HCT116 (cell line): ENCODE results near the gene STK17A. TPM values are rescaled to one million over a fixed set of nuclear protein-coding genes. Genes with fewer than 3 reads are reported as not detected.

ENCODE experiments used
- ATAC-seq: fragments of 200-7000 bp; cut with Tn5 transposase; 2 replicates; pipeline ENCODE4 v1.9.1; 2020; ENCODE audit warnings: mild to moderate bottlenecking, moderate library complexity
- BruUV-seq: library from RNA; stranded (reverse); fragments of 400-500 nt; replicated peaks from 2 replicates; lab custom pipeline; 2021; lab: Mats Ljungman, UMichigan
- CTCF ChIA-PET: fragments of 300-600 bp; sonication (Branson Sonifier 250); formaldehyde crosslinking; loops from one replicate; lab custom pipeline; 2021; ENCODE audit warnings: antibody characterized with exemption; lab: Charles Lee
- POLR2A ChIA-PET: fragments of 300-600, 350-600 bp; sonication (Branson Sonifier 250); formaldehyde crosslinking; loops from one replicate; lab custom pipeline; 2021; ENCODE audit warnings: antibody characterized with exemption; lab: Charles Lee
- RAD21 ChIA-PET, 2 experiments: fragments of 300-600 bp; sonication (Branson Sonifier 250); formaldehyde crosslinking; loops; one replicate each; lab custom pipeline; 2023; ENCODE audit warnings: low total read pairs in 2 of 2; ENCODE audit not compliant: uncharacterized antibody in 2 of 2, unreplicated experiment in 2 of 2, low non-redundant PET in 1 of 2; lab: Charles Lee
- DNase-seq: peaks from one replicate; pipeline ENCODE4 v3.0.0-alpha.2; 2010; ENCODE audit warnings: low read depth, low spot score
- H2AFZ ChIP-seq: fragments of 200-600 bp; shearing (Covaris generic), sonication (generic); 2 replicates; pipeline ENCODE4 v1.6.1; 2017; ENCODE audit warnings: low read depth, mixed run types, mixed read lengths, antibody characterized with exemption, low read length; ENCODE audit not compliant: poor library complexity, severe bottlenecking
- H3K27ac ChIP-seq: 2 replicates; pipeline ENCODE4 v1.5.1; 2012; ENCODE audit warnings: low read depth, low read length
- H3K27me3 ChIP-seq: fragments of 200-600 bp; sonication (generic); 2 replicates; pipeline ENCODE4 v1.6.1; 2016; ENCODE audit warnings: mixed run types, low read length, mixed read lengths; ENCODE audit not compliant: insufficient read depth
- H3K36me3 ChIP-seq, 2 experiments: fragments of 200-500 bp in 1 of 2; fragments of 200-600 bp in 1 of 2; sonication (Bioruptor generic) in 1 of 2; sonication (generic) in 1 of 2; 2 replicates each; pipeline versions ENCODE4 v1.5.1 to v1.6.1; 2014 to 2016; ENCODE audit warnings: low read length in 2 of 2, inconsistent platforms in 1 of 2, mixed read lengths in 1 of 2, mixed run types in 1 of 2; ENCODE audit not compliant: insufficient read depth in 2 of 2, control insufficient read depth in 1 of 2
- H3K4me1 ChIP-seq, 2 experiments: fragments of 200-600 bp in 1 of 2; sonication (generic) in 1 of 2; 2 replicates each; pipeline versions ENCODE4 v1.5.1 to v1.6.1; 2012 to 2017; ENCODE audit warnings: low read length in 2 of 2, inconsistent platforms in 1 of 2, mild to moderate bottlenecking in 1 of 2, mixed read lengths in 1 of 2, mixed run types in 1 of 2, moderate library complexity in 1 of 2; ENCODE audit not compliant: insufficient read depth in 2 of 2, control insufficient read depth in 1 of 2
- H3K4me2 ChIP-seq: fragments of 200-600 bp; sonication (generic); 2 replicates; pipeline ENCODE4 v1.6.1; 2017; ENCODE audit warnings: mixed run types, low read length, mixed read lengths
- H3K4me3 ChIP-seq, 2 experiments: fragments of 200-600 bp in 1 of 2; sonication (generic) in 1 of 2; replicated peaks in 1 of 2; 2 replicates each; pipeline ENCODE4 v1.5.1; 2011 to 2016; ENCODE audit warnings: low read length in 2 of 2, control low read depth in 1 of 2, low read depth in 1 of 2, mild to moderate bottlenecking in 1 of 2, mixed read lengths in 1 of 2, mixed run types in 1 of 2
- H3K79me2 ChIP-seq: fragments of 200-600 bp; sonication (generic); 2 replicates; pipeline ENCODE4 v1.6.1; 2017; ENCODE audit warnings: mild to moderate bottlenecking, mixed run types, low read length, moderate library complexity, mixed read lengths; ENCODE audit not compliant: insufficient read depth
- H3K9ac ChIP-seq: fragments of 200-600 bp; sonication (generic); 2 replicates; pipeline ENCODE4 v1.6.1; 2016; ENCODE audit warnings: low read length, mixed read lengths
- H3K9me2 ChIP-seq: fragments of 200-600 bp; sonication (generic), shearing (Covaris generic); 2 replicates; pipeline ENCODE4 v1.6.1; 2017; ENCODE audit warnings: mixed run types, mild to moderate bottlenecking, moderate library complexity; ENCODE audit not compliant: insufficient read depth
- H3K9me3 ChIP-seq, 2 experiments: fragments of 200-500 bp in 1 of 2; fragments of 200-600 bp in 1 of 2; sonication (Bioruptor generic) in 1 of 2; sonication (generic) in 1 of 2; 2 replicates each; pipeline ENCODE4 v1.6.1; 2014 to 2017; ENCODE audit warnings: low read length in 2 of 2, mixed read lengths in 2 of 2, inconsistent platforms in 1 of 2, low read depth in 1 of 2, mild to moderate bottlenecking in 1 of 2, mixed run types in 1 of 2, moderate library complexity in 1 of 2; ENCODE audit not compliant: control insufficient read depth in 1 of 2, insufficient read depth in 1 of 2
- H4K20me1 ChIP-seq: fragments of 200-600 bp; sonication (generic), shearing (Covaris generic); 2 replicates; pipeline ENCODE4 v1.6.1; 2017; ENCODE audit warnings: mixed run types, mild to moderate bottlenecking, moderate library complexity; ENCODE audit not compliant: insufficient read depth
- FOSL1 ChIP-seq: IDR thresholded peaks from 2 replicates; pipeline ENCODE4 v1.6.1; 2012; ENCODE audit warnings: low read depth
- JUND ChIP-seq: IDR thresholded peaks from 2 replicates; pipeline ENCODE4 v1.6.1; 2012
- RAD21 ChIP-seq: IDR thresholded peaks from 2 replicates; pipeline ENCODE4 v1.6.1; 2012; ENCODE audit warnings: low read depth, mild to moderate bottlenecking
- REST ChIP-seq: IDR thresholded peaks from 2 replicates; pipeline ENCODE4 v1.6.1; 2012; ENCODE audit warnings: low read depth
- SP1 ChIP-seq: IDR thresholded peaks from 2 replicates; pipeline ENCODE4 v1.6.1; 2012; ENCODE audit warnings: low read depth
- YY1 ChIP-seq: IDR thresholded peaks from 2 replicates; pipeline ENCODE4 v1.6.1; 2011; ENCODE audit warnings: low read length, low read depth, moderate library complexity, mild to moderate bottlenecking; ENCODE audit not compliant: insufficient replicate concordance; ENCODE audit errors: extremely low read depth
- intact Hi-C: fragments of 100-400 bp; cut with micrococcal nuclease; formaldehyde crosslinking; loops from 2 replicates; pipeline ENCODE4 v1.10.0; 2022
- total RNA-seq: library from RNA; stranded (reverse); gene quantifications from one replicate; pipeline ENCODE4 v1.2.1, GENCODE V29; 2021; ENCODE audit not compliant: unreplicated experiment
- TF ChIP-seq, protein P1 (sequence below): IDR thresholded peaks from 2 replicates; pipeline ENCODE4 v1.6.1; 2011; ENCODE audit warnings: mild to moderate bottlenecking, low read length, moderate library complexity; ENCODE audit not compliant: insufficient replicate concordance; ENCODE audit errors: extremely low read depth

Gene STK17A
- total RNA-seq, 1 experiment from 2014 or later = 14.8 TPM

GRCh38 chr7:43542716-43543115 is 40.2 kb upstream of the STK17A start:
- BruUV-seq = no TSS peak
- Histone ChIP-seq H3K27me3 (no peaks in the 10 kb centered on the region), H3K27ac (no peak overlapping the region), H3K9ac (no peak overlapping the region), H3K4me1 (no peaks in the 10 kb centered on the region), H3K36me3 (no peaks in the 10 kb centered on the region)
- ChIA-PET POLR2A (no interaction called here), CTCF (no interaction called here)
- no peak for ATAC-seq
- TF ChIP-seq RAD21 = no peak
- no peak for TF ChIP-seq REST
- no peak for TF ChIP-seq FOSL1
- TF ChIP-seq SP1 = no peak
- TF ChIP-seq JUND = no peak
- TF ChIP-seq, protein P1, sequence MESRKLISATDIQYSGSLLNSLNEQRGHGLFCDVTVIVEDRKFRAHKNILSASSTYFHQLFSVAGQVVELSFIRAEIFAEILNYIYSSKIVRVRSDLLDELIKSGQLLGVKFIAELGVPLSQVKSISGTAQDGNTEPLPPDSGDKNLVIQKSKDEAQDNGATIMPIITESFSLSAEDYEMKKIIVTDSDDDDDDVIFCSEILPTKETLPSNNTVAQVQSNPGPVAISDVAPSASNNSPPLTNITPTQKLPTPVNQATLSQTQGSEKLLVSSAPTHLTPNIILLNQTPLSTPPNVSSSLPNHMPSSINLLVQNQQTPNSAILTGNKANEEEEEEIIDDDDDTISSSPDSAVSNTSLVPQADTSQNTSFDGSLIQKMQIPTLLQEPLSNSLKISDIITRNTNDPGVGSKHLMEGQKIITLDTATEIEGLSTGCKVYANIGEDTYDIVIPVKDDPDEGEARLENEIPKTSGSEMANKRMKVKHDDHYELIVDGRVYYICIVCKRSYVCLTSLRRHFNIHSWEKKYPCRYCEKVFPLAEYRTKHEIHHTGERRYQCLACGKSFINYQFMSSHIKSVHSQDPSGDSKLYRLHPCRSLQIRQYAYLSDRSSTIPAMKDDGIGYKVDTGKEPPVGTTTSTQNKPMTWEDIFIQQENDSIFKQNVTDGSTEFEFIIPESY = no peak
- TF ChIP-seq YY1 = no peak
- TF ChIP-seq, all 23 proteins: peak for 0
- Histone ChIP-seq H3K9me2 (no peaks in the 10 kb centered on the region), H4K20me1 (no peaks in the 10 kb centered on the region), H3K4me2 (no peak overlapping the region), H2AFZ (no peak overlapping the region), H3K9me3 (peaks cover 0 to 4% of the 10 kb centered on the region in 2 experiments; a peak in 1 of 4 replicates), H3K79me2 (no peaks in the 10 kb centered on the region), H3K4me3 (no peak overlapping the region)
- intact Hi-C loops = no loop called here
- DNase-seq = no peak
- RAD21 ChIA-PET = no interaction called here
